Ovary (tissue), 3 donors: ENCODE results near the gene EMSY.

Experiments
- POLR2A ChIP-seq: fragments of 450-650 bp; IDR thresholded peaks from one replicate; pipeline ENCODE4 v1.6.1; 2017; ENCODE audit warnings: antibody characterized with exemption, mild to moderate bottlenecking, moderate library complexity
- TF ChIP-seq, protein P1 (sequence below), 3 donors: fragments of 450-650 bp in 2 of 3; fragments of 200-600 bp in 1 of 3; IDR thresholded peaks; one replicate each; pipeline versions ENCODE4 v1.5.1 to v1.8.0; 2016 to 2022; ENCODE audit warnings: antibody characterized with exemption in 3 of 3, mild to moderate bottlenecking in 1 of 3
- donor health status: DM: no; HTN: no; CAD: no.

GRCh38 chr11:76455931-76456330, 11.1 kb downstream of the EMSY start:
- TF ChIP-seq, protein P1, sequence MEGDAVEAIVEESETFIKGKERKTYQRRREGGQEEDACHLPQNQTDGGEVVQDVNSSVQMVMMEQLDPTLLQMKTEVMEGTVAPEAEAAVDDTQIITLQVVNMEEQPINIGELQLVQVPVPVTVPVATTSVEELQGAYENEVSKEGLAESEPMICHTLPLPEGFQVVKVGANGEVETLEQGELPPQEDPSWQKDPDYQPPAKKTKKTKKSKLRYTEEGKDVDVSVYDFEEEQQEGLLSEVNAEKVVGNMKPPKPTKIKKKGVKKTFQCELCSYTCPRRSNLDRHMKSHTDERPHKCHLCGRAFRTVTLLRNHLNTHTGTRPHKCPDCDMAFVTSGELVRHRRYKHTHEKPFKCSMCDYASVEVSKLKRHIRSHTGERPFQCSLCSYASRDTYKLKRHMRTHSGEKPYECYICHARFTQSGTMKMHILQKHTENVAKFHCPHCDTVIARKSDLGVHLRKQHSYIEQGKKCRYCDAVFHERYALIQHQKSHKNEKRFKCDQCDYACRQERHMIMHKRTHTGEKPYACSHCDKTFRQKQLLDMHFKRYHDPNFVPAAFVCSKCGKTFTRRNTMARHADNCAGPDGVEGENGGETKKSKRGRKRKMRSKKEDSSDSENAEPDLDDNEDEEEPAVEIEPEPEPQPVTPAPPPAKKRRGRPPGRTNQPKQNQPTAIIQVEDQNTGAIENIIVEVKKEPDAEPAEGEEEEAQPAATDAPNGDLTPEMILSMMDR (IDR thresholded peaks at IDR 0.05), result no peak
- TF ChIP-seq POLR2A, result no peak
